T-helper 1 cell treated with Interleukin-12 subunit alpha and Interleukin-12 subunit beta and Interleukin-4 antibody, amounts not matched to agents 30 μg/mL and 1 μg/mL, for 36 hours (primary cell): Measurements from ENCODE around the gene SIT1.
A peak's percentile ranks its signal among the peaks of the same experiment; 100 is the strongest.
"Not testable (repeated sequence)": the region's sequence is repeated elsewhere in the genome, so short reads cannot be mapped to it uniquely, and the experiment has no call there.

Experiments
- H3K27ac Mint-ChIP-seq: one replicate; pipeline ENCODE4 v1.8.0; 2021; ENCODE audit warnings: mild to moderate bottlenecking, mixed read lengths
- H3K27me3 Mint-ChIP-seq: one replicate; pipeline ENCODE4 v1.8.0; 2021; ENCODE audit warnings: low read depth, mixed read lengths
- H3K36me3 Mint-ChIP-seq: one replicate; pipeline ENCODE4 v1.8.0; 2021; ENCODE audit warnings: low read depth, mixed read lengths
- H3K4me1 Mint-ChIP-seq: one replicate; pipeline ENCODE4 v1.8.0; 2021; ENCODE audit warnings: low read depth, mixed read lengths
- H3K4me3 Mint-ChIP-seq: one replicate; pipeline ENCODE4 v1.8.0; 2021; ENCODE audit warnings: mild to moderate bottlenecking, moderate library complexity, mixed read lengths
- H3K9me3 Mint-ChIP-seq: one replicate; pipeline ENCODE4 v1.8.0; 2021; ENCODE audit warnings: mixed read lengths

The SIT1 gene

GRCh38 chr9:35640431-35640830 is 10.3 kb downstream of the SIT1 start:
- H3K4me1 Mint-ChIP-seq, result peaks cover 46% of the 10 kb centered on the region
- H3K36me3 Mint-ChIP-seq, result peaks cover 32% of the 10 kb centered on the region
- not testable (repeated sequence) for H3K27ac Mint-ChIP-seq, H3K4me3 Mint-ChIP-seq, H3K27me3 Mint-ChIP-seq
- H3K9me3 Mint-ChIP-seq, result peaks cover 14% of the 10 kb centered on the region

GRCh38 chr9:35639631-35640030 is 11.1 kb downstream of the SIT1 start:
- no peaks in the 10 kb centered on the region for H3K27me3 Mint-ChIP-seq
- peaks cover 14% of the 10 kb centered on the region for H3K9me3 Mint-ChIP-seq
- H3K4me1 Mint-ChIP-seq, result peaks cover 47% of the 10 kb centered on the region
- peak overlapping the region; percentile 80 for H3K27ac Mint-ChIP-seq
- peak overlapping the region; percentile 59 for H3K4me3 Mint-ChIP-seq
- H3K36me3 Mint-ChIP-seq, result peaks cover 30% of the 10 kb centered on the region

GRCh38 chr9:35639225-35639624 is 11.5 kb downstream of the SIT1 start:
- H3K36me3 Mint-ChIP-seq, result peaks cover 26% of the 10 kb centered on the region
- H3K4me1 Mint-ChIP-seq, result peaks cover 43% of the 10 kb centered on the region
- peak overlapping the region; percentile 59 for H3K4me3 Mint-ChIP-seq
- H3K27ac Mint-ChIP-seq, result peak overlapping the region; percentile 80
- peaks cover 14% of the 10 kb centered on the region for H3K9me3 Mint-ChIP-seq
- not testable (repeated sequence) for H3K27me3 Mint-ChIP-seq

- H3K9me3 Mint-ChIP-seq, result peaks cover 14% of the 10 kb centered on the region
- peak overlapping the region; percentile 80 for H3K27ac Mint-ChIP-seq
- H3K4me1 Mint-ChIP-seq, result peaks cover 43% of the 10 kb centered on the region
- not testable (repeated sequence) for H3K27me3 Mint-ChIP-seq
- H3K36me3 Mint-ChIP-seq, result peaks cover 26% of the 10 kb centered on the region
- peak overlapping the region; percentile 30 for H3K4me3 Mint-ChIP-seq
These were observed 12.0 kb downstream of the SIT1 start for GRCh38 chr9:35638751-35639150.

- Mint-ChIP-seq H3K4me1 (peaks cover 41% of the 10 kb centered on the region), H3K9me3 (peaks cover 14% of the 10 kb centered on the region), H3K27ac (peak overlapping the region; percentile 23), H3K36me3 (peaks cover 21% of the 10 kb centered on the region)
- not testable (repeated sequence) for H3K4me3 Mint-ChIP-seq, H3K27me3 Mint-ChIP-seq
These were observed 13.2 kb downstream of the SIT1 start for GRCh38 chr9:35637427-35637955.

GRCh38 chr9:35636877-35637246 is 13.9 kb downstream of the SIT1 start:
- not testable (repeated sequence) for H3K27me3 Mint-ChIP-seq, H3K27ac Mint-ChIP-seq, H3K4me3 Mint-ChIP-seq
- peaks cover 14% of the 10 kb centered on the region for H3K9me3 Mint-ChIP-seq
- peaks cover 21% of the 10 kb centered on the region for H3K36me3 Mint-ChIP-seq
- H3K4me1 Mint-ChIP-seq, result peaks cover 41% of the 10 kb centered on the region

- Mint-ChIP-seq H3K36me3 (peaks cover 18% of the 10 kb centered on the region), H3K27me3 (no peaks in the 10 kb centered on the region), H3K4me1 (peaks cover 38% of the 10 kb centered on the region), H3K9me3 (peaks cover 10% of the 10 kb centered on the region), H3K27ac (no peak overlapping the region), H3K4me3 (no peak overlapping the region)
These were observed 14.4 kb downstream of the SIT1 start for GRCh38 chr9:35636135-35636876.

GRCh38 chr9:35635730-35636129 is 15.0 kb downstream of the SIT1 start:
- Mint-ChIP-seq H3K36me3 (peaks cover 12% of the 10 kb centered on the region), H3K27ac (no peak overlapping the region), H3K27me3 (no peaks in the 10 kb centered on the region), H3K4me3 (no peak overlapping the region), H3K4me1 (peaks cover 35% of the 10 kb centered on the region), H3K9me3 (peaks cover 4% of the 10 kb centered on the region)

GRCh38 chr9:35629597-35629996 is 21.1 kb downstream of the SIT1 start:
- peaks cover 4% of the 10 kb centered on the region for H3K27me3 Mint-ChIP-seq
- peaks cover 3% of the 10 kb centered on the region for H3K36me3 Mint-ChIP-seq
- no peaks in the 10 kb centered on the region for H3K9me3 Mint-ChIP-seq
- H3K4me3 Mint-ChIP-seq, result no peak overlapping the region
- H3K27ac Mint-ChIP-seq, result no peak overlapping the region
- peaks cover 3% of the 10 kb centered on the region for H3K4me1 Mint-ChIP-seq

GRCh38 chr9:35628389-35628991 is 22.2 kb downstream of the SIT1 start:
- peaks cover 4% of the 10 kb centered on the region for H3K27me3 Mint-ChIP-seq
- no peaks in the 10 kb centered on the region for H3K9me3 Mint-ChIP-seq
- H3K36me3 Mint-ChIP-seq, result peaks cover 3% of the 10 kb centered on the region
- no peak overlapping the region for H3K27ac Mint-ChIP-seq
- H3K4me1 Mint-ChIP-seq, result peaks cover 3% of the 10 kb centered on the region
- H3K4me3 Mint-ChIP-seq, result no peak overlapping the region

- H3K27me3 Mint-ChIP-seq, result peaks cover 4% of the 10 kb centered on the region
- no peaks in the 10 kb centered on the region for H3K9me3 Mint-ChIP-seq
- peaks cover 3% of the 10 kb centered on the region for H3K4me1 Mint-ChIP-seq
- H3K36me3 Mint-ChIP-seq, result peaks cover 3% of the 10 kb centered on the region
- no peak overlapping the region for H3K27ac Mint-ChIP-seq
- no peak overlapping the region for H3K4me3 Mint-ChIP-seq
These were observed 23.2 kb downstream of the SIT1 start for GRCh38 chr9:35627575-35627974.

GRCh38 chr9:35619800-35620158 is 31.0 kb downstream of the SIT1 start:
- Mint-ChIP-seq H3K36me3 (no peaks in the 10 kb centered on the region), H3K9me3 (no peaks in the 10 kb centered on the region), H3K27ac (peak overlapping the region; percentile 86), H3K4me1 (peaks cover 47% of the 10 kb centered on the region), H3K27me3 (no peaks in the 10 kb centered on the region), H3K4me3 (no peak overlapping the region)

GRCh38 chr9:35618854-35619799 is 31.6 kb downstream of the SIT1 start:
- peaks cover 47% of the 10 kb centered on the region for H3K4me1 Mint-ChIP-seq
- no peaks in the 10 kb centered on the region for H3K36me3 Mint-ChIP-seq
- peak overlapping the region; percentile 86 for H3K27ac Mint-ChIP-seq
- H3K9me3 Mint-ChIP-seq, result no peaks in the 10 kb centered on the region
- H3K4me3 Mint-ChIP-seq, result peak overlapping the region; percentile 5
- H3K27me3 Mint-ChIP-seq, result peaks cover 6% of the 10 kb centered on the region

GRCh38 chr9:35618325-35618727 is 32.4 kb downstream of the SIT1 start, which contains the start of gene CD72:
CD72 (minus strand) TSS chr9:35618413; CDS start chr9:35618303, 110 bp downstream.
- no peaks in the 10 kb centered on the region for H3K9me3 Mint-ChIP-seq
- H3K4me3 Mint-ChIP-seq, result peak within 1 kb of the TSS; percentile 77
- peaks cover 47% of the 10 kb centered on the region for H3K4me1 Mint-ChIP-seq
- no peaks in the 10 kb centered on the region for H3K36me3 Mint-ChIP-seq
- H3K27ac Mint-ChIP-seq, result peak within 1 kb of the TSS; percentile 86
- peaks cover 9% of the 10 kb centered on the region for H3K27me3 Mint-ChIP-seq
